HepG2 (cell line): ENCODE data around the gene TUBB2B. TPM values are rescaled to one million over a fixed set of nuclear protein-coding genes. Genes with fewer than 3 reads are reported as not detected.
A peak's percentile ranks its signal among the peaks of the same experiment; 100 is the strongest.

Experiments
- KDM1A ChIP-seq: IDR thresholded peaks from 2 replicates; pipeline ENCODE4 v1.6.1; 2016; ENCODE audit warnings: missing compliant biosample characterization
- KLF15 ChIP-seq: sonication (generic); formaldehyde crosslinking; IDR thresholded peaks from 2 replicates; pipeline ENCODE4 v1.8.1; 2023; ENCODE audit warnings: borderline replicate concordance, mild to moderate bottlenecking, inconsistent platforms, missing genetic modification reagents, mixed read lengths
- MAZ ChIP-seq, 2 experiments: sonication (generic) in 1 of 2; formaldehyde crosslinking in 1 of 2; IDR thresholded peaks; 2 replicates each; pipeline versions ENCODE4 v1.5.0 to v1.6.1; 2012 to 2020; ENCODE audit warnings: low read depth in 2 of 2, mild to moderate bottlenecking in 2 of 2, borderline replicate concordance in 1 of 2, improper control_type of control experiment in 1 of 2, low read length in 1 of 2, missing genetic modification reagents in 1 of 2, moderate library complexity in 1 of 2
- NCOR1 ChIP-seq: fragments of 200-600 bp; sonication (generic); IDR thresholded peaks from 2 replicates; pipeline ENCODE4 v1.7.0; 2017; ENCODE audit warnings: antibody characterized with exemption, low read length, borderline replicate concordance
- SIX4 ChIP-seq: sonication (generic); formaldehyde crosslinking; IDR thresholded peaks from 2 replicates; pipeline ENCODE4 v1.4.0; 2020; ENCODE audit warnings: missing genetic modification reagents
- ZNF317 ChIP-seq: sonication (generic); formaldehyde crosslinking; IDR thresholded peaks from 2 replicates; pipeline ENCODE4 v1.5.0; 2020; ENCODE audit warnings: mild to moderate bottlenecking, missing genetic modification reagents
- ZNF367 ChIP-seq: sonication (generic); formaldehyde crosslinking; IDR thresholded peaks from 2 replicates; pipeline ENCODE4 v1.4.0; 2020; ENCODE audit warnings: missing genetic modification reagents, borderline replicate concordance
- polyA plus RNA-seq, 8 experiments: library from polyadenylated mRNA; depleted of rRNA in 3 of 8; stranded (reverse) in 7 of 8; unstranded in 1 of 8; fragments of >200 nt; fragmentation: Illumina TruSeq in 4 of 8; extraction: Trizol in 4 of 8; gene quantifications; 2 replicates each; pipeline versions ENCODE4 v1.2.1 to v1.2.3, GENCODE V29; 2011 to 2016; ENCODE audit warnings: low read depth in 4 of 8, missing spikeins in 1 of 8, mixed read lengths in 1 of 8; ENCODE audit not compliant: insufficient read depth in 1 of 8
- total RNA-seq, 5 experiments: library from RNA; depleted of rRNA; stranded (reverse); fragments of >200 nt; fragmentation: Illumina TruSeq; extraction: Trizol; gene quantifications; 2 replicates each; pipeline ENCODE4 v1.2.3, GENCODE V29; 2016; ENCODE audit warnings: low read depth in 1 of 5
- TF ChIP-seq, protein P1 (sequence below): fragments of 450-650 bp; IDR thresholded peaks from 2 replicates; pipeline ENCODE4 v1.6.1; 2017; ENCODE audit warnings: mild to moderate bottlenecking
- TF ChIP-seq, protein P2 (sequence below), 2 experiments: fragments of 450-650 bp in 1 of 2; sonication (generic) in 1 of 2; formaldehyde crosslinking in 1 of 2; IDR thresholded peaks; 2 replicates each; pipeline versions ENCODE4 v1.6.1 to v1.8.0; 2016 to 2022; ENCODE audit warnings: antibody characterized with exemption in 1 of 2, mild to moderate bottlenecking in 1 of 2, missing genetic modification reagents in 1 of 2
- TF ChIP-seq, protein P3 (sequence below): IDR thresholded peaks from 2 replicates; pipeline ENCODE4 v1.4.0; 2020; ENCODE audit warnings: mild to moderate bottlenecking, missing genetic modification reagents

The TUBB2B gene
- total and polyA plus RNA-seq, 2 of the 13 experiments (the other 11 are each of a cell fraction or from before 2014, with no cell fraction given), result 10.3 to 23.6 TPM

DNA sequence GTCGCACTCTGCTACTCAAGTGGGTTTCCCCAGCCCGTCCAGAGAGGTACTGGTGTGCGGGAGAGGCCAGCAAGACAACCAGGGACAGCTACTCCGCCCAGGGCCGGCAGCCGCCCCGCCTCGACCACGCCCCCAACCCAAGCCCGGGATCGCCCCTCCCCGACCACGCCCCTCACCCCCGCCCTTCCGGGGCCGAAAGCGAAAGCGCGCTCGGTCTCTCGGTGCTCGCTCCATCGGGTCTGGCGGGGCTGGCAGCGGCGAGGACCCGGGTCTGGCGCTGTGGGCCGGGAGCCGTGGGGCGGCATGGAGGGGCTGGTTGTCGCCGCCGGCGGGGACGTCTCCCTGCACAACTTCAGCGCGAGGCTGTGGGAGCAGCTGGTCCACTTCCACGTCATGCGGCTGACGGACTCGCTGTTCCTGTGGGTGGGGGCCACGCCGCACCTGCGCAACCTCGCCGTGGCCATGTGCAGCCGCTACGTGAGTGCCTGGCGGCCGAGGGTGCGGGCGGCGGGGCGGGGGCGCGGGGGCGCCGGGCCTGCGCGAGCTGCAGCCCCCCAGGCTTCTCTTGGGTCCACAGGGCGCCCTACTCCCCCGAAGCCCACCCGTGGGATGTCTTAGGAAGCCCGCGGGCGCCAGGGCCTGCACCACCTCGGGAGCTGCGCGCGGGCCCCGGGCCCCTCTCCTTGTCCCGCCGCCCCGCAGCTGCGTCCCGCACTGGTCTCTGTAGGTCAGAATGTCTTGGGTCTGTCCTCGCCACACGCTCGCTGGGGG lies 31.5 kb upstream of the TUBB2B start, which contains the start of gene PSMG4 (continued):
- TF ChIP-seq, protein P1, sequence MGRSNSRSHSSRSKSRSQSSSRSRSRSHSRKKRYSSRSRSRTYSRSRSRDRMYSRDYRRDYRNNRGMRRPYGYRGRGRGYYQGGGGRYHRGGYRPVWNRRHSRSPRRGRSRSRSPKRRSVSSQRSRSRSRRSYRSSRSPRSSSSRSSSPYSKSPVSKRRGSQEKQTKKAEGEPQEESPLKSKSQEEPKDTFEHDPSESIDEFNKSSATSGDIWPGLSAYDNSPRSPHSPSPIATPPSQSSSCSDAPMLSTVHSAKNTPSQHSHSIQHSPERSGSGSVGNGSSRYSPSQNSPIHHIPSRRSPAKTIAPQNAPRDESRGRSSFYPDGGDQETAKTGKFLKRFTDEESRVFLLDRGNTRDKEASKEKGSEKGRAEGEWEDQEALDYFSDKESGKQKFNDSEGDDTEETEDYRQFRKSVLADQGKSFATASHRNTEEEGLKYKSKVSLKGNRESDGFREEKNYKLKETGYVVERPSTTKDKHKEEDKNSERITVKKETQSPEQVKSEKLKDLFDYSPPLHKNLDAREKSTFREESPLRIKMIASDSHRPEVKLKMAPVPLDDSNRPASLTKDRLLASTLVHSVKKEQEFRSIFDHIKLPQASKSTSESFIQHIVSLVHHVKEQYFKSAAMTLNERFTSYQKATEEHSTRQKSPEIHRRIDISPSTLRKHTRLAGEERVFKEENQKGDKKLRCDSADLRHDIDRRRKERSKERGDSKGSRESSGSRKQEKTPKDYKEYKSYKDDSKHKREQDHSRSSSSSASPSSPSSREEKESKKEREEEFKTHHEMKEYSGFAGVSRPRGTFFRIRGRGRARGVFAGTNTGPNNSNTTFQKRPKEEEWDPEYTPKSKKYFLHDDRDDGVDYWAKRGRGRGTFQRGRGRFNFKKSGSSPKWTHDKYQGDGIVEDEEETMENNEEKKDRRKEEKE, result no peak
- TF ChIP-seq ZNF317 (CRISPR knock-in tag) (0 out of 2 replicates have a peak, but pooled peaks have one; percentile 12), SIX4 (CRISPR knock-in tag) (0 out of 2 replicates have a peak, but pooled peaks have one; percentile 25), ZNF367 (peak; percentile 49; the same call in 1 of the 2 replicates), NCOR1 (no peak), KDM1A (CRISPR knock-in tag) (no peak; the same call in 1 of the 2 replicates), KLF15 (peak; percentile 43; the same call in 1 of the 2 replicates), MAZ (IDR thresholded peaks at IDR 0.05; ENCODE audit: borderline replicate concordance, low read depth, low read length) (peak; percentile 80), MAZ (CRISPR knock-in tag; IDR thresholded peaks at IDR 0.05; ENCODE audit: low read depth) (peak; percentile 97)
- TF ChIP-seq, protein P2, sequence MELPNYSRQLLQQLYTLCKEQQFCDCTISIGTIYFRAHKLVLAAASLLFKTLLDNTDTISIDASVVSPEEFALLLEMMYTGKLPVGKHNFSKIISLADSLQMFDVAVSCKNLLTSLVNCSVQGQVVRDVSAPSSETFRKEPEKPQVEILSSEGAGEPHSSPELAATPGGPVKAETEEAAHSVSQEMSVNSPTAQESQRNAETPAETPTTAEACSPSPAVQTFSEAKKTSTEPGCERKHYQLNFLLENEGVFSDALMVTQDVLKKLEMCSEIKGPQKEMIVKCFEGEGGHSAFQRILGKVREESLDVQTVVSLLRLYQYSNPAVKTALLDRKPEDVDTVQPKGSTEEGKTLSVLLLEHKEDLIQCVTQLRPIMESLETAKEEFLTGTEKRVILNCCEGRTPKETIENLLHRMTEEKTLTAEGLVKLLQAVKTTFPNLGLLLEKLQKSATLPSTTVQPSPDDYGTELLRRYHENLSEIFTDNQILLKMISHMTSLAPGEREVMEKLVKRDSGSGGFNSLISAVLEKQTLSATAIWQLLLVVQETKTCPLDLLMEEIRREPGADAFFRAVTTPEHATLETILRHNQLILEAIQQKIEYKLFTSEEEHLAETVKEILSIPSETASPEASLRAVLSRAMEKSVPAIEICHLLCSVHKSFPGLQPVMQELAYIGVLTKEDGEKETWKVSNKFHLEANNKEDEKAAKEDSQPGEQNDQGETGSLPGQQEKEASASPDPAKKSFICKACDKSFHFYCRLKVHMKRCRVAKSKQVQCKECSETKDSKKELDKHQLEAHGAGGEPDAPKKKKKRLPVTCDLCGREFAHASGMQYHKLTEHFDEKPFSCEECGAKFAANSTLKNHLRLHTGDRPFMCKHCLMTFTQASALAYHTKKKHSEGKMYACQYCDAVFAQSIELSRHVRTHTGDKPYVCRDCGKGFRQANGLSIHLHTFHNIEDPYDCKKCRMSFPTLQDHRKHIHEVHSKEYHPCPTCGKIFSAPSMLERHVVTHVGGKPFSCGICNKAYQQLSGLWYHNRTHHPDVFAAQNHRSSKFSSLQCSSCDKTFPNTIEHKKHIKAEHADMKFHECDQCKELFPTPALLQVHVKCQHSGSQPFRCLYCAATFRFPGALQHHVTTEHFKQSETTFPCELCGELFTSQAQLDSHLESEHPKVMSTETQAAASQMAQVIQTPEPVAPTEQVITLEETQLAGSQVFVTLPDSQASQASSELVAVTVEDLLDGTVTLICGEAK (IDR thresholded peaks at IDR 0.05), result no peak
- TF ChIP-seq, protein P2 (CRISPR knock-in tag; IDR thresholded peaks at IDR 0.05), result peak; percentile 74
- TF ChIP-seq, protein P3, sequence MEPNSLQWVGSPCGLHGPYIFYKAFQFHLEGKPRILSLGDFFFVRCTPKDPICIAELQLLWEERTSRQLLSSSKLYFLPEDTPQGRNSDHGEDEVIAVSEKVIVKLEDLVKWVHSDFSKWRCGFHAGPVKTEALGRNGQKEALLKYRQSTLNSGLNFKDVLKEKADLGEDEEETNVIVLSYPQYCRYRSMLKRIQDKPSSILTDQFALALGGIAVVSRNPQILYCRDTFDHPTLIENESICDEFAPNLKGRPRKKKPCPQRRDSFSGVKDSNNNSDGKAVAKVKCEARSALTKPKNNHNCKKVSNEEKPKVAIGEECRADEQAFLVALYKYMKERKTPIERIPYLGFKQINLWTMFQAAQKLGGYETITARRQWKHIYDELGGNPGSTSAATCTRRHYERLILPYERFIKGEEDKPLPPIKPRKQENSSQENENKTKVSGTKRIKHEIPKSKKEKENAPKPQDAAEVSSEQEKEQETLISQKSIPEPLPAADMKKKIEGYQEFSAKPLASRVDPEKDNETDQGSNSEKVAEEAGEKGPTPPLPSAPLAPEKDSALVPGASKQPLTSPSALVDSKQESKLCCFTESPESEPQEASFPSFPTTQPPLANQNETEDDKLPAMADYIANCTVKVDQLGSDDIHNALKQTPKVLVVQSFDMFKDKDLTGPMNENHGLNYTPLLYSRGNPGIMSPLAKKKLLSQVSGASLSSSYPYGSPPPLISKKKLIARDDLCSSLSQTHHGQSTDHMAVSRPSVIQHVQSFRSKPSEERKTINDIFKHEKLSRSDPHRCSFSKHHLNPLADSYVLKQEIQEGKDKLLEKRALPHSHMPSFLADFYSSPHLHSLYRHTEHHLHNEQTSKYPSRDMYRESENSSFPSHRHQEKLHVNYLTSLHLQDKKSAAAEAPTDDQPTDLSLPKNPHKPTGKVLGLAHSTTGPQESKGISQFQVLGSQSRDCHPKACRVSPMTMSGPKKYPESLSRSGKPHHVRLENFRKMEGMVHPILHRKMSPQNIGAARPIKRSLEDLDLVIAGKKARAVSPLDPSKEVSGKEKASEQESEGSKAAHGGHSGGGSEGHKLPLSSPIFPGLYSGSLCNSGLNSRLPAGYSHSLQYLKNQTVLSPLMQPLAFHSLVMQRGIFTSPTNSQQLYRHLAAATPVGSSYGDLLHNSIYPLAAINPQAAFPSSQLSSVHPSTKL (CRISPR knock-in tag), result peak; percentile 60; the same call in 1 of the 2 replicates
